Adrenal gland (tissue), 5 donors: ENCODE results near the gene ARHGAP10.

Source experiments
- CTCF ChIP-seq, 6 experiments: fragments of 450-650 bp in 4 of 6; fragments of 200-600 bp in 2 of 6; sonication (generic) in 1 of 6; IDR thresholded peaks; 1 replicate in 5 of 6; 2 replicates in 1 of 6; pipeline versions ENCODE4 v1.5.1 to v1.8.0; 2016 to 2021; ENCODE audit warnings: antibody characterized with exemption in 6 of 6, mild to moderate bottlenecking in 2 of 6, moderate library complexity in 1 of 6
- POLR2A ChIP-seq, 2 donors: fragments of 450-650 bp; IDR thresholded peaks; one replicate each; pipeline ENCODE4 v1.6.1; 2017; ENCODE audit warnings: antibody characterized with exemption in 2 of 2, mild to moderate bottlenecking in 2 of 2, moderate library complexity in 1 of 2
- donor health status: DM: no; HTN: no; CAD: no.

GRCh38 chr4:147884536-147884935, 152.6 kb downstream of the ARHGAP10 start:
- no peak for TF ChIP-seq CTCF (IDR thresholded peaks at IDR 0.05)
- TF ChIP-seq POLR2A (IDR thresholded peaks at IDR 0.05) = no peak
